SIG-M5 (cell line): Measurements from ENCODE around the gene SNAPC5.
"Not testable (repeated sequence)": the region's sequence is repeated elsewhere in the genome, so short reads cannot be mapped to it uniquely, and the experiment has no call there.

Experiments
- DNase-seq: peaks from one replicate; lab custom pipeline; 2025; lab: John Stamatoyannopoulos, UW

The SNAPC5 gene

GRCh38 chr15:66497502-66498455 lies at the start of gene SNAPC5:
Gene SNAPC5, minus strand, starts transcription at chr15:66497762. Its CDS starts 31 bp downstream, at chr15:66497731.
- peak; percentile 77 for DNase-seq

- no peak for DNase-seq
These were observed 47.7 kb upstream of the SNAPC5 start for GRCh38 chr15:66545255-66545654.

GRCh38 chr15:66542896-66543295 lies 45.3 kb upstream of the SNAPC5 start:
- no peak for DNase-seq

- DNase-seq: no peak
These were observed 37.5 kb upstream of the SNAPC5 start for GRCh38 chr15:66535056-66535455.

GRCh38 chr15:66524838-66525237 lies 27.3 kb upstream of the SNAPC5 start:
- no peak for DNase-seq

GRCh38 chr15:66523926-66524325 lies 26.4 kb upstream of the SNAPC5 start:
- DNase-seq: no peak

GRCh38 chr15:66515901-66516322 lies 18.4 kb upstream of the SNAPC5 start:
- no peak for DNase-seq

GRCh38 chr15:66514586-66514985 lies 17.0 kb upstream of the SNAPC5 start:
- DNase-seq: no peak

GRCh38 chr15:66508293-66508883 lies 10.8 kb upstream of the SNAPC5 start:
- no peak for DNase-seq

GRCh38 chr15:66505818-66506217 lies 8.3 kb upstream of the SNAPC5 start:
- DNase-seq: no peak

GRCh38 chr15:66505430-66505811 lies 7.9 kb upstream of the SNAPC5 start:
- no peak for DNase-seq

GRCh38 chr15:66504563-66505429 lies 7.2 kb upstream of the SNAPC5 start, which contains the start of the genes RPL4 and ZWILCH:
Gene RPL4, minus strand, starts transcription at chr15:66504855. Its CDS starts 65 bp downstream, at chr15:66504790.
Gene ZWILCH, plus strand, starts transcription at chr15:66505326. Its CDS starts 13 bp downstream, at chr15:66505339.
- peak; percentile 42 for DNase-seq

- no peak for DNase-seq
These were observed 6.4 kb upstream of the SNAPC5 start for GRCh38 chr15:66503780-66504562.

GRCh38 chr15:66503041-66503648 lies 5.6 kb upstream of the SNAPC5 start:
- DNase-seq: not testable (repeated sequence)

GRCh38 chr15:66502491-66502890 lies 4.9 kb upstream of the SNAPC5 start:
- DNase-seq: no peak

GRCh38 chr15:66500346-66500745 lies 2.8 kb upstream of the SNAPC5 start:
- DNase-seq: not testable (repeated sequence)

- no peak for DNase-seq
These were observed 1.2 kb upstream of the SNAPC5 start for GRCh38 chr15:66498501-66499386.

- DNase-seq: no peak
These were observed 536 bp downstream of the SNAPC5 start for GRCh38 chr15:66496951-66497501.

GRCh38 chr15:66494262-66494661 lies 3.3 kb downstream of the SNAPC5 start:
- DNase-seq: no peak
